Measurements from ENCODE around the gene OSBP2. TPM values are rescaled to one million over a fixed set of nuclear protein-coding genes. Genes with fewer than 3 reads are reported as not detected.

OSBP2 gene
- total RNA-seq, 1 donor, result 11.1 TPM

DNA sequence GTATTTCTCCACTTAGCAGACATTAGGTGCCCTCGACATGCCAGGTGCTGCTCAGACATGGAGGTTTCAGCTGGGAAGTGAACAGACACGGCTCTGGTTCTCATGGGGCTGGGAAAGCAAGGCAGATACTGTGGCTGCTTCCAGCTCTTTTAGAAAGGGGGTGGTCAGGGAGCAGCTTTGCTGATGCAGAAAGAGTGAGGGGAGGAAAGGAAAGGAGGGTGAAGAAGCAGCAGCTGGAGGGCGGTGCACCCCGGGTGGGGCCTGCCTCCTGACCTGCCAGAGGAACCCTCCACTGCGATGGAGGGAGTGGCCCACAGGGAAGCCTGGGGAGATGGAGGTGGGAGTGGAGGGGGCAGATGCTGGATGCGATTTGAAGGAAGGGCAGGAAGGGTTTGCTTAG is 197.1 kb downstream of the OSBP2 start:
- DNase-seq (ENCODE audit: low read depth), result no peak
- H3K4me3 ChIP-seq (ENCODE audit: low read depth, low read length), result no peak overlapping the region
- TF ChIP-seq, protein P1, sequence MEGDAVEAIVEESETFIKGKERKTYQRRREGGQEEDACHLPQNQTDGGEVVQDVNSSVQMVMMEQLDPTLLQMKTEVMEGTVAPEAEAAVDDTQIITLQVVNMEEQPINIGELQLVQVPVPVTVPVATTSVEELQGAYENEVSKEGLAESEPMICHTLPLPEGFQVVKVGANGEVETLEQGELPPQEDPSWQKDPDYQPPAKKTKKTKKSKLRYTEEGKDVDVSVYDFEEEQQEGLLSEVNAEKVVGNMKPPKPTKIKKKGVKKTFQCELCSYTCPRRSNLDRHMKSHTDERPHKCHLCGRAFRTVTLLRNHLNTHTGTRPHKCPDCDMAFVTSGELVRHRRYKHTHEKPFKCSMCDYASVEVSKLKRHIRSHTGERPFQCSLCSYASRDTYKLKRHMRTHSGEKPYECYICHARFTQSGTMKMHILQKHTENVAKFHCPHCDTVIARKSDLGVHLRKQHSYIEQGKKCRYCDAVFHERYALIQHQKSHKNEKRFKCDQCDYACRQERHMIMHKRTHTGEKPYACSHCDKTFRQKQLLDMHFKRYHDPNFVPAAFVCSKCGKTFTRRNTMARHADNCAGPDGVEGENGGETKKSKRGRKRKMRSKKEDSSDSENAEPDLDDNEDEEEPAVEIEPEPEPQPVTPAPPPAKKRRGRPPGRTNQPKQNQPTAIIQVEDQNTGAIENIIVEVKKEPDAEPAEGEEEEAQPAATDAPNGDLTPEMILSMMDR (IDR thresholded peaks at IDR 0.05; ENCODE audit: insufficient read depth, low read length), result no peak

DNA sequence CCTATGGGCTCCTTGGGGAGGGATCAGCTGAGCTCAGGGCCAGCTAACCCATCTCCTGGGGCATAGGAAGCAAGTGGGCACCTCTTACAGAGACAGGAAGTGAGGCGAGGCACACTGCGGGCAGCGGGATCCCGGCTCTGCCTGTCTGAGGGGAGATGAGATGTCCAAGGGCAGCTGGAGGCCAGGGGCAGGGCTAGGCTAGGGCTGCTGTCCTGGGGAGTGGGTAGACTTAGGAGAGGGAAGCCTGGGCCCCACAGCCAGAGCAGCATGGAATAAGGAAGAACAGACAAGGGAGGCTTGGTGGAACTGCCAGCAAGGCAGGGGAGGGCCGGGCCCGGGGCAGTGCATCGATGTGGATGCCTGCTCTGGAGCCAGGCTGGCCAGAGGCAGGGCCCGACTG is 197.6 kb downstream of the OSBP2 start:
- H3K4me3 ChIP-seq (ENCODE audit: low read depth, low read length), result no peak overlapping the region
- DNase-seq (ENCODE audit: low read depth), result no peak
- TF ChIP-seq, protein P1 (IDR thresholded peaks at IDR 0.05; ENCODE audit: insufficient read depth, low read length), result no peak

DNA sequence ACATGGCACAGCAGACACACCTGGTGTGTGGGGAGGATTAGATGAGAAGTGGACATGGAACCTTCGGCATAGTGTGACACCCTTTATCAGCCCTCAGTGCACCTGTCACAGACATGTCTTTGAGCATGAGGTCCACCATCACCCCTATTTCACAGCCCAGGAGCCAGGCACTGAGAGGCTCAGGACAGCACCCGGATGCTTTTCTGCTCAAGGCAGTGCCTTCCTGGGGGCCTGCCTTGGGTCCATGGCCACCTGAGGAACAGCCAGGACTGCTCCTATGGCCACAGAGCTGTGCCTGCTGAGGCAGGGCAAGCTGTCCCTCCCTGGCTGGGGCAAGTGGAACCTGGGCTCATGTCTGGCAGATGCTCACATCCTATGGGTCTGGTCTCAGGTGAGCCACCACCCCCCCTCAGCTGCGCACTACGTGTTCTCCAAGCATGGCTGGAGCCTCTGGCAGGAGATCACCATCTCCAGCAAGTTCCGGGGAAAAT is 198.1 kb downstream of the OSBP2 start:
- TF ChIP-seq, protein P1 (IDR thresholded peaks at IDR 0.05; ENCODE audit: insufficient read depth, low read length), result no peak
- DNase-seq (ENCODE audit: low read depth), result no peak
- H3K4me3 ChIP-seq (ENCODE audit: low read depth, low read length), result no peak overlapping the region

DNA sequence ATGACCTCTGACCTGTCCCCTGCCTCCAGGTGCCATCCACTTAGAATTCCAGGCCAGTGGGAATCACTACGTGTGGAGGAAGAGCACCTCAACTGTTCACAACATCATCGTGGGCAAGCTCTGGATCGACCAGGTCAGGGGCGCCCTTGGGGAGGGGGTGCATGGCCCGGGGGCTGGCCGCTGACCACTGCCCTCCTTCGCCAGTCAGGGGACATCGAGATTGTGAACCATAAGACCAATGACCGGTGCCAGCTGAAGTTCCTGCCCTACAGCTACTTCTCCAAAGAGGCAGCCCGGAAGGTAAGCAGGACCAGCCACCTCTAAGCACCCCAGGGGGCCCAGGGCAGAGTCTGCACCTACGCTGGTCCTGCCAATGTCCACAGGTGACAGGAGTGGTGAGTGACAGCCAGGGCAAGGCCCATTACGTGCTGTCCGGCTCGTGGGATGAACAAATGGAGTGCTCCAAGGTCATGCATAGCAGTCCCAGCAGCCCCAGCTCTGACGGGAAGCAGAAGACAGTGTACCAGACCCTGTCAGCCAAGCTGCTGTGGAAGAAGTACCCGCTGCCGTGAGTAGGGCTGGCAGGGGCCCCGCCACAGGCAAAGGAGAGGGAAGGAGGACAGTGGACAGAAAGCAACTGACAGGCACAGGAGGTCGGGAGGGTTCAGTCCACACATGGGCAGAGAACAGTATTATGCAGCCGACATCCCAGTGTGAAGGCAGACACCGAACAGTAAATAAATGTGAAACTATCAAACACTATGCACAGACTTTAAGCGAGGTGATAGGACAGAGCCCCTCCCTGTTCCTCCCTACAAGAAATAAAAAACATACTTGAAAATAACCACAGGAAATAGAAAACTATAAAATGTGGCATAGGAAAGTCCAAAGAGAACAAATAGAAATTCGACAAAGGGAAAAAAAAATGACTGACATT is 199.0 kb downstream of the OSBP2 start:
- TF ChIP-seq, protein P1 (IDR thresholded peaks at IDR 0.05; ENCODE audit: insufficient read depth, low read length), result no peak
- no peak for DNase-seq (ENCODE audit: low read depth)
- no peak overlapping the region for H3K4me3 ChIP-seq (ENCODE audit: low read depth, low read length)

DNA sequence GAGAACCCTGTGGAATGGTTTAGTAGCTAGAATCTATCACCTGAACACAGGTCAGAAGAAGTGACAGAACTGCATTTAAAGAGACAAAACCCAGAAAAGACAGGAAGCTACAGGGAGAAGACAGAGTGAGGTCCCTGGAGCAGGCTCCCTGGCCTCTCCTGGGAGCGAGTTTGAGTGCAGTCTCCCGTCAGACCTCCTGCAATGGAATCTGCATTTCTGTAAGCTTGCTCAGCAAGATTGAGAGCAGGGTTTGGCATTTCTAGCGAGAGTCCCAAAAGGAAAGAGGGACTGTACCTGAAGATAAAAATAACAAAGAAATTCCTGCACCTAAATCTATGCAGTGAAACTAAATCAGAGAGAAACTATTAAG is 199.7 kb downstream of the OSBP2 start:
- TF ChIP-seq, protein P1 (IDR thresholded peaks at IDR 0.05; ENCODE audit: insufficient read depth, low read length), result no peak
- H3K4me3 ChIP-seq (ENCODE audit: low read depth, low read length), result no peak overlapping the region
- no peak for DNase-seq (ENCODE audit: low read depth)

DNA sequence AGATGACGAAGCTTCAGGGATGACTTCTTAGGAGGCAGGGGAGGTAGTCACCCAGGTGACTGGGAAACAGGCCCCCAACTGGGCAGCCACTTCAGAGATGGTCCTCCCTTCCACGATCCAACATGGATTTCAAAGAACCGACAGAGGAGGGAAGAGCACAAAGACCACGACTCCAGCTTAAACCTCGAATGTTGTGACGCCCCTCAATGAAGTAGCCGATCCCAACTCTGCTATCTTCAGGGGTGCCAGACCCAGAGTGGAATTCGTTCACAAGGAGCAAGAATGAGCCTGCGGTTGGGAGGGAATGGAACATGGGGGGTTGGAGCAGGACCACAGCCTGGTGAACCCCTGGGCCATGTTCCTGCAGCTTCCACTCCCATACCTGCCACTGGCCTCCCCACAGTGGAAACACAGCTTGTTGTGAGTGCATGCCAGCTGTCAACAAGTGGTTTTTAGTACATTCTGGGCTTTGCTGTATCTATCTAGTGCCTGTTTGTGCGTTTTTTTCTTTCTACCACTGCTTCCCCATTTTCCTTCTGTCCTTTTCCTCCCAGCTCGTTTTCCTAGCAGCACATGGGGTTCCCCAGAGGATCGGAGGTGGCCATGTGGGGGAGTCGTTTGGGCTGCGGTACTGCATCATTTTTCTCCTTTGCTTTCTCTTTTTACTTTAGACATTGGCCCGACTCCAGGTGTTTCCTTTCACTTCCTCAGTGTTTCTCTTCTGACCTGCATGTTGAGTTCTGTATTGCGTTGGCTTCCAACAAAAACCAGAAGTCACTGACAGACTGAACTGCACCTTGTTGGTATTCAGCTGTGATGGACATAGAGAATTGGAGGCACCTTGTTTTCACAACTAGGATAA is 208.1 kb downstream of the OSBP2 start:
- TF ChIP-seq, protein P1 (IDR thresholded peaks at IDR 0.05; ENCODE audit: insufficient read depth, low read length), result no peak

More for the DNA sequence above, 208.1 kb downstream of the OSBP2 start:
- DNase-seq (ENCODE audit: low read depth), result no peak
- no peak overlapping the region for H3K4me3 ChIP-seq (ENCODE audit: low read depth, low read length)
